ENCODE results near the gene SNRNP200. TPM values are rescaled to one million over a fixed set of nuclear protein-coding genes. Genes with fewer than 3 reads are reported as not detected.

The SNRNP200 gene
- total RNA-seq, 1 experiment from 2014 or later: 231 TPM

- Histone ChIP-seq H3K36me3 (ENCODE audit: control insufficient read depth, insufficient read depth, low read length) (no peaks in the 10 kb centered on the region; the same call in 1 of the 2 replicates), H3K27ac (ENCODE audit: low read length) (no peak overlapping the region), H3K4me3 (ENCODE audit: low read depth in 2 of 2, low read length in 2 of 2) (no peak overlapping the region), H3K27me3 (ENCODE audit: control insufficient read depth, insufficient read depth, low read length) (no peaks in the 10 kb centered on the region), H3K9me3 (ENCODE audit: control insufficient read depth, insufficient read depth, low read depth, low read length) (no peaks in the 10 kb centered on the region), H3K4me1 (ENCODE audit: control insufficient read depth, insufficient read depth, low read length) (no peaks in the 10 kb centered on the region)
- ChIA-PET CTCF (no interaction called here), POLR2A (no interaction called here)
- BruUV-seq (replicated peaks): no TSS peak
- intact Hi-C loops (cut with micrococcal nuclease; ENCODE audit: unreplicated experiment): no loop called here
- DNase-seq (ENCODE audit: low read depth, low spot score): no peak
- no peak for ATAC-seq
- in situ Hi-C loops (cut with HindIII; ENCODE audit: low pct_unique_long_range_greater_than_20kb, low sequenced_read_pairs): no loop called here
- TF ChIP-seq REST (IDR thresholded peaks at IDR 0.05; ENCODE audit: insufficient read depth in 1 of 2, low read depth in 2 of 2, low read length in 1 of 2): no peak
- no peak for TF ChIP-seq TCF7L2 (IDR thresholded peaks at IDR 0.05; ENCODE audit: low read depth, low read length)
- TF ChIP-seq POLR2AphosphoS5 (IDR thresholded peaks at IDR 0.05; ENCODE audit: low read depth, low read length): no peak
- TF ChIP-seq, protein P1, sequence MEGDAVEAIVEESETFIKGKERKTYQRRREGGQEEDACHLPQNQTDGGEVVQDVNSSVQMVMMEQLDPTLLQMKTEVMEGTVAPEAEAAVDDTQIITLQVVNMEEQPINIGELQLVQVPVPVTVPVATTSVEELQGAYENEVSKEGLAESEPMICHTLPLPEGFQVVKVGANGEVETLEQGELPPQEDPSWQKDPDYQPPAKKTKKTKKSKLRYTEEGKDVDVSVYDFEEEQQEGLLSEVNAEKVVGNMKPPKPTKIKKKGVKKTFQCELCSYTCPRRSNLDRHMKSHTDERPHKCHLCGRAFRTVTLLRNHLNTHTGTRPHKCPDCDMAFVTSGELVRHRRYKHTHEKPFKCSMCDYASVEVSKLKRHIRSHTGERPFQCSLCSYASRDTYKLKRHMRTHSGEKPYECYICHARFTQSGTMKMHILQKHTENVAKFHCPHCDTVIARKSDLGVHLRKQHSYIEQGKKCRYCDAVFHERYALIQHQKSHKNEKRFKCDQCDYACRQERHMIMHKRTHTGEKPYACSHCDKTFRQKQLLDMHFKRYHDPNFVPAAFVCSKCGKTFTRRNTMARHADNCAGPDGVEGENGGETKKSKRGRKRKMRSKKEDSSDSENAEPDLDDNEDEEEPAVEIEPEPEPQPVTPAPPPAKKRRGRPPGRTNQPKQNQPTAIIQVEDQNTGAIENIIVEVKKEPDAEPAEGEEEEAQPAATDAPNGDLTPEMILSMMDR (IDR thresholded peaks at IDR 0.05): no peak
- no peak for TF ChIP-seq SIN3A (IDR thresholded peaks at IDR 0.05; ENCODE audit: borderline replicate concordance, insufficient read depth, low read depth, low read length)
Measured at GRCh38 chr2:96247896-96248295, 57.5 kb downstream of the SNRNP200 start.

DNA sequence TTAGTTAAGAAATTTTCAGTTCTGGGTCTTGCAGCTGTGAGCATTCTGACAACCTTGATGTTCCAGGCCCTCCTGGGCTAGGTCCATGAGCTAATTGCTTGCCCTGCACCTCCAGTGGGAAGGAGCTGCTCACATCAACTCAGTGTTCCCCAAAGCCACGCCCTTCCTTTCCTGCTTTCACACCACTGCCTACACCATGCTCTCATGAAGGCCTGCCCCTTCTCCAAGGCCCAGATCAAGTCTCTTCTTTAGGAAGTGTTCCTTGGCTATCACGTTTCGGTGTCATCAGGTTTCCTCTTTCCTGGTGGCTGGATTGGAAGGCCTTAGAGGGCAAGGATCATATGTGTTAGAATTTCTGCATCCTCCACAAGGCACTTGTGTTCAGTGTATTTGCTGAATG lies 58.3 kb downstream of the SNRNP200 start:
- in situ Hi-C loops (cut with HindIII; ENCODE audit: low pct_unique_long_range_greater_than_20kb, low sequenced_read_pairs): no loop called here
- no peak overlapping the region for H3K4me3 ChIP-seq (ENCODE audit: low read depth in 2 of 2, low read length in 2 of 2)
- H3K36me3 ChIP-seq (ENCODE audit: control insufficient read depth, insufficient read depth, low read length): no peaks in the 10 kb centered on the region; the same call in 1 of the 2 replicates
- no TSS peak for BruUV-seq (replicated peaks)
- no peaks in the 10 kb centered on the region for H3K27me3 ChIP-seq (ENCODE audit: control insufficient read depth, insufficient read depth, low read length)
- no peak for TF ChIP-seq SIN3A (IDR thresholded peaks at IDR 0.05; ENCODE audit: borderline replicate concordance, insufficient read depth, low read depth, low read length)
- TF ChIP-seq POLR2AphosphoS5 (IDR thresholded peaks at IDR 0.05; ENCODE audit: low read depth, low read length): no peak
- no peak for TF ChIP-seq REST (IDR thresholded peaks at IDR 0.05; ENCODE audit: insufficient read depth in 1 of 2, low read depth in 2 of 2, low read length in 1 of 2)
- TF ChIP-seq TCF7L2 (IDR thresholded peaks at IDR 0.05; ENCODE audit: low read depth, low read length): no peak
- TF ChIP-seq, protein P1 (IDR thresholded peaks at IDR 0.05): no peak
- H3K4me1 ChIP-seq (ENCODE audit: control insufficient read depth, insufficient read depth, low read length): no peaks in the 10 kb centered on the region
- no peaks in the 10 kb centered on the region for H3K9me3 ChIP-seq (ENCODE audit: control insufficient read depth, insufficient read depth, low read depth, low read length)
- DNase-seq (ENCODE audit: low read depth, low spot score) (no peak), ATAC-seq (no peak)
- ChIA-PET CTCF (no interaction called here), POLR2A (no interaction called here)
- H3K27ac ChIP-seq (ENCODE audit: low read length): no peak overlapping the region
- intact Hi-C loops (cut with micrococcal nuclease; ENCODE audit: unreplicated experiment): no loop called here

All from Panc1 (cell line).